ENCODE data around the gene GRAMD1A.

GRCh38 chr19:34972163-34972705, 27.9 kb upstream of the GRAMD1A start:
- TF ChIP-seq POLR2A (IDR thresholded peaks at IDR 0.05; ENCODE audit: control extremely low read depth in 1 of 2, low read depth in 2 of 2, low read length in 2 of 2) = no peak
- TF ChIP-seq CTCF (IDR thresholded peaks at IDR 0.05; ENCODE audit: control extremely low read depth in 1 of 3, insufficient read depth in 1 of 3, low read depth in 1 of 3, low read length in 3 of 3) = no peak
- TF ChIP-seq SP1 (IDR thresholded peaks at IDR 0.05; ENCODE audit: low read depth, low read length) = no peak
- no peak for TF ChIP-seq RFX5 (IDR thresholded peaks at IDR 0.05; ENCODE audit: borderline replicate concordance, low read depth, low read length)
- TF ChIP-seq MAX (IDR thresholded peaks at IDR 0.05) = no peak
- TF ChIP-seq POLR2AphosphoS5 (IDR thresholded peaks at IDR 0.05; ENCODE audit: low read depth, low read length) = no peak
- TF ChIP-seq CEBPB (IDR thresholded peaks at IDR 0.05; ENCODE audit: low read depth, low read length) = no peak
- TF ChIP-seq EP300 (IDR thresholded peaks at IDR 0.05; ENCODE audit: borderline replicate concordance in 1 of 2, low read depth in 2 of 2, low read length in 2 of 2) = no peak
- no peak for TF ChIP-seq CREB1 (IDR thresholded peaks at IDR 0.05)
- no peak for TF ChIP-seq JUND (IDR thresholded peaks at IDR 0.05; ENCODE audit: low read length)
- no peak for TF ChIP-seq BRCA1 (IDR thresholded peaks at IDR 0.05; ENCODE audit: low read depth, low read length)

Data from H1 (cell line).